ENCODE measurements around the gene ZNF853.

The ZNF853 gene

DNA sequence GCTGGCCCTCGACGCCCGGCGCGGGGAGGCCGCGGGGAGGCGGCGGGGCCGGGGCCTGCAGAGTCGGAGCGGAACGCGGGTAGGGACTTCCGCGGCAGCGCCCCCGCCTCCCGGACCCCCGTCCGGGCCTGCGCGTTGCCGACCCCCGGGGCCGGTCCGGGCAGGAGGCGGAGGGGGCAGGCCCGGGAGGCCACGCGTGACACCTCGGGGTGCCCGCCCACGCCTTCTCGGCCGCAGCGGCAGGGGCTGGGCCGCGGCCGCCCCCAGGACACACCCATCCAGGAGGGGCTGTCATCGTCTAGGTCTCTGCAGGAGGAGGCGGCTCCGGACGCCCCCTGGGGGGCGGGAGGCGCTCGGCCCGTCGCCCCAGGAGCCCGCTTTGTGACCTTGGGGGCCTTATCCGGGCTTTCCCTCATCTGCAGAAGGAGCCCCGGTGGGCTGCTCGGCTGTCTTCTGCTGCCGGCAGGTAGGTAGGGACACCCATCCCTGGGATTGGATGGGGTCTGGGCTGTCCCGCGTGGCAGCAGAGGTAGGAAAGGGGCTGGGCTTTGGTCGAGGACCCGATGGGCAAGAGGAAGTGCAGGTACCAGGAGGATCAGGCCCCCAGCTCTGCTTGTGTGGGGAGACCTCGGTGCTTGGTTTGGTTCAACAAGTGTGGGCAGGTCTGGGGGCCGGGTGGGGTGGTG, 22.3 kb downstream of the ZNF853 start:
- peak; percentile 18 for DNase-seq

DNA sequence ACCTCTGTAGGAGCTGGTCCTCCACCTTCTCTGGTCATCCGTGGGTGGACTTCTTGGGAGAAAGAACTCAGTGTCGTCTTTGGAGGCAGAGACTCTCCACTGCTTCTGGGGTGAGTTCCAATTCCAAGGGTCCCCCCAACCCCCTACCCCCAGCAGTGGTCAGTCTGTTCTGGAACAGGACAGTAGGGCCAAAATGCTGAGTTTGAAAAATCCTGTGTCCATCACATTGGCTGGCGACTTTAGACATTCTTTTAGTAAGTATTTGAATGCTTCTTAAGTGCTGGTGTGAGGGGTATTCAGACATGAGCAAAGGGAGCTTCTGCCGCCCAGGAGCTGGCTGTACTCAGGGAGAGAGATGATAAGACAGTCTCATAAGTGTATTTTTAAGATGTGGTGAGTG, 23.6 kb downstream of the ZNF853 start:
- no peak for DNase-seq

DNA sequence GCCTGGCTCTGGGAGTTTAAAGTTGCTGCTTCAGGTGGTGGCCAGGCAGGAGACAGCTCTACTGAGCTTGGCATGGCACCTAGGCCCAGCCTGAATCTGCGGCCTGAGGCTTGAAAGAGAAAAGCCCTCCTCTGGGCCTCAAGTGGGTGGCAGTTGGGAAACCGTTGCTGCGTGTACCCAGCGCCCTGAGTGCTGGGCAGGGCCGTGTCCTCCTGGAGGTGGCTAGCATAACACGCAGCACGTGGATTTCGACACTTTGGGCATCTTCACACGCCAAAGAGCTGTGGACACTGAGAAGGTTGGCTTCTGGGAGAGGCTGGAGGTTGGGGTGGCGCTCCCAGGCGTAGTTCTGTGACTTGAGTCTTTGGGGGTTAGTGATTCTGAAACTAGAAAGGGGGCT, 24.2 kb downstream of the ZNF853 start:
- no peak for DNase-seq

DNA sequence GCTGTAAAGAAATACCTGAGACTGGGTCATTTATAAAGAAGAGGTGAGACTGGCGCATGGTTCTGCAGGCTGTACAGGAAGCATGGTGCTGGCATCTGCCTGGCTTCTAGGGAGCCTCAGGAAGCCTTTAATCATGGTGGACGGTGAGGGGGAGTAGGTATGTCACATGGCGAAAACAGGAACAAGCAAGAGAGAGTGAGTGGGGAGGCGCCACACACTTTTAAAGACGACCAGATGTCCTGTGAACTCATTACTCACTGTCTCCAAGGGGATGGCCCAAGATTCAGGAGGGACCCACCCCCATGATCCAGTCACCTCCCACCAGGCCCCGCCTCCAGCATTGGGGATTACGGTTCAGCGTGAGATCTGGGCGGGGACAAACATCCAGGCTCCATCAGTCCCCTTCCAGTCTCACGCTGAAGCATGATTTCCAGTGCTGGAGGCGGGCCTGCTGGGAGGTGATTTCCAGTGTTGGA, 24.9 kb downstream of the ZNF853 start:
- DNase-seq = no peak

DNA sequence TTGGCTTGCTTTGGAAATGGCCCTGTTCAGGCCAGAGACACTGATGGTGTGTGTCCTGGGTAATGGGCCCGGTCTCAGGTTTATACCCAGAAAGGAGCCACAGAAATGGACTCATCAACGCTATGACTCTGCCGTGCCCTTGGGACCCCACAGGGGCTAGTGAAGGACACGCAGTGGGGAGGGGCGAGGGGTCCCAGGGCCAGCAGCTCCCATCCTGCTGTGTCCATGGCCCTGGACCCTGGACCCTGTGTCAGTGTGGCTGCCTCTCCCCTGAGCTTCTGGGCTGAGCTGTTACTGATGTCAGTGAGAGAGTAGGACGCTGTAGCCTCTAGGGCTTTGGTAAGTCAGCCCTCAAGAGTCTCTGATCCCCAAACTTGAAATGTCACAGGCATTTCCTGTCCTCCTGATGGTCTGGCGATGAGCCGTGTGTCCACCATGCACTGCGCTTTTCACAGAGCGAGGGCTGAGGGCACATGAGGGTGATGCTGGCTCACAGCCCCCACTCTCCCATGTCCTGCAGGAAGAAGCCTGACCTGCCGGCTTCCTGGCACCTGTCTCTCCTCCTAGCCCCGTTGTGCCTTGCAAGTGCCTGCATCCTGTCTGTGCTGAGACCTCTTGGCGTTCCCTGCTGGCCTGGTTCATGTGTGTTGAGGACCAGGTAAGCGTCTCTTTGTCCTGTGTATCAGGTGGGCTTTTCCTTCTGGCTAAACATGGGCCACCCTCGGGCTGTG, 26.1 kb downstream of the ZNF853 start:
- no peak for DNase-seq

DNA sequence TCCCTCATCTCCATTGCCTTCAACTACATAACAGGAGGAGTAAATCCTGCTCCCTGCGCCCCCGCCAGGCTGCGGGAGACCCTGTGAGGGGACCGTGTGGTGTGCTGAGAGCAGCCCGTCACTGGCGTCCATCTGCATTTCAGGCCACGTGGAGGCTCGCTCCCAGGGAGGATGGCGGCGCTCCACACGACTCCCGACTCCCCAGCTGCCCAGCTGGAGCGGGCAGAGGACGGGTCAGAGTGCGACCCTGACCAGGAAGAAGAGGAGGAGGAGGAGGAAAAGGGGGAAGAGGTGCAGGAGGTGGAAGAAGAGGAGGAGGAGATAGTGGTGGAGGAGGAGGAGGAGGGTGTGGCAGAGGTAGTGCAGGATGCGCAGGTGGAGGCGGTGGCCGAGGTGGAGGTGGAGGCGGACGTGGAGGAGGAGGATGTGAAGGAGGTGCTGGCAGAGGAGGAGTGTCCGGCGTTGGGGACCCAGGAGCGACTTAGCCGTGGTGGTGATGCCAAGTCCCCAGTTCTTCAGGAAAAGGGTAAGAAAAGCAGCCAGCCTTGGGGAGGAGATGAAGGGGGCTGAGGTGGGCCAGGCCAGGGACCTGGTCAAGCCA, 26.9 kb downstream of the ZNF853 start:
- no peak for DNase-seq

DNA sequence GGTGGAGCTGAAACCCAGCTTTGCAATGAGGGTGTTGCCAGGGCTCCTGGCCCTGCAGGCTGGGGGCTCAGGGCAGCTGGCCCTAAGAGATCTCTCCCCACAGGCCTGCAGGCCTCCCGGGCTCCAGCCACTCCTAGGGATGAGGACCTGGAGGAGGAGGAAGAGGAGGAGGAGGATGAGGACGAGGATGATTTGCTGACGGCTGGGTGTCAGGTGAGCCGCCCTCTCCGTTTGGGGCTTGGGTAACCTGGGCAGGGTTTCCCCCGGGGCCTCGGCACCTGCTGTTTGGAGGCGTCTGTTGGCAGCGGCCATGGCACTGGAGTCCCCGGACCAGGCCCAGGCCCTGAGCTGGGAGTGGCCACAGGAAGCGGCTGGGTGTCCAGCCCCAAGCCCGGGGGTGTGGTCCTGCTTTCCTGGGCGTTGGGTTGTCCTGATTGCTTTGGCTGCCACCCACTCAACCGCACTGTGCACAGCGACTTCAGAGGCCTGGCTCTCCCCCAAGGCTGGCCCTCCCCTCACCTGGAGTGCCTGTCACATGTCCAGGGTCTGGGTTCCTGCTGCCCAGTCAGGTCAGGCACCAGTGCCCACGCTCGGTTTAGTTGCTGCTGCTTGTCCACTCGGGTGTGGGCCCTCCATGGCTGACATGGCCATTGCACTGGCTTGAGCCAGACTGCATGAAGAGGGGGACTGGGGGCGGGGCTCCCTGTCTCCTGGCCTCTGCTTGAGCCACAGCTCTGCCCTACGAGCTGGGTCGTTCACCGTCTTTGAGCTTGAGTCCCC, 27.6 kb downstream of the ZNF853 start:
- no peak for DNase-seq

DNA sequence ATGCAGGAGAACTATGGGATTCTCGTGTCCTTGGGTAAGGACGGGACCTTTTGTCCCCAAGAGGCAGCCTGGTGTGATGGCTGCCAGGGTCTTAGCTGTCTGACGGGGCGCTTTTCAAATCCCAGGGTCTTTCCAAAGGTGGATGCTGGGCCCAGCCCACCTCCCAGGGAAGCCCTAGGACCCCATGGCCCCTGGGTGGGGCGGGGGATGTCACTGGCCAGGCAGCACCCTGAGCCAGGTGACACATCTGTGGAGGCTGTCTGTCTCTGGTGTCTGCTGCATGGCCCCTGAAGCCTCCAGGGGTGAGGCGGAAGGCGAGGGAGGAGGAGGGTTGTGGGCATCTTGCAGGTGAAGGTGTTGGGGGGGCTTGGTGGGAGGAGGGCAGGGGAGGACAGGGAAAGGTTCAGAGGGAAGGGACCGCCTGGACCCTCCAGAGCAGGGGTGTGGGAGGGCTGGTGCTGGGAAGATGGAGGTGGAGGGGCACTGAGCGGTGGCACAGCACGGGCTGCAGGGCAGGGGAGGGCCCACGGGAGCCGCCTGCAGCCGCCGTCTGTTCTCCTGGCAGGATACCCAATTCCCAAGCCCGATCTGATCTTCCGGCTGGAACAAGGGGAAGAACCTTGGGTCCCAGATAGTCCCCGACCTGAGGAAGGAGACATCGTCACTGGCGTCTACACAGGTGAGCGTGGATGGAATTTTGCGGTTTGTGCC, 28.7 kb downstream of the ZNF853 start:
- DNase-seq = no peak

DNA sequence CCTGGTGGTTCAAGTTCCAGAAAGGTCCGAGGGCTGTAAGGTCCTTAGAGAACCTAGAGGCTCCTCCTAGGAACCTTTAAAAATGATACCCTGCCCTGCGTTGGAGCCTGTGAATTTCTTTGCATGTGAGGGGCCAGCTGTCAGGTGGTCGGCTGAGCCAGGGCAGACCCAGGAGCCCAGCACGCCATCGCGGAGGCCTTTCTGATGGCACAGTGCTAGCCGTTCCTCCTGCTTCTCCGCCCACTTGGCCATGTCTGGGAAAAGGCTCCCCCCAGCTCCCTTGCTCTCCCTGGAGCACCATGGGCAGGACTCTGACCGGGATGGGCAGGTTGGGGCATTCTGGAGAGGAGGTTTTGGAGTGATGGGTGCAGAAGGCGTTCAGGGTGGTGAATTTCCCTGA, 29.3 kb downstream of the ZNF853 start:
- DNase-seq = no peak

DNA sequence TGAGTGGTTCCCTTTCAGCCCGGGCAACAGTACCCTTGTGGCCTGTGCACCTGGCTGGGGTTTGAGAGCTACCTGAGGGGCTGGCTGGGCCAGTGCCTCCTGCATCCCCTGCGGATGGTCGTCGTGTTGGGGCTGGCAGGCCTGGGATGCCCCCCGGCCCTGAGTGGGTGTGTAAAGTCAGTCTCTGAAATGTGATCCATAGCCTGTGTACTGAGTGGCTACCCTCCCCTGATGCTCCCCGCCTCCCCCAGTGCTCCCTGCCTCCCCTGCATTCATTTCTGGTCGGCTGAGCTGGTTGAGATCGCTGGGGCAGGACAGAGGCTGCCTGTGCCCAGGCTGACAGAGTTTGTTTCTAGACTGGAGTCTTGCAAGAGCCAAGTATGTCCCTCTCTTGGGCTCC, 31.1 kb downstream of the ZNF853 start:
- DNase-seq = no peak

DNA sequence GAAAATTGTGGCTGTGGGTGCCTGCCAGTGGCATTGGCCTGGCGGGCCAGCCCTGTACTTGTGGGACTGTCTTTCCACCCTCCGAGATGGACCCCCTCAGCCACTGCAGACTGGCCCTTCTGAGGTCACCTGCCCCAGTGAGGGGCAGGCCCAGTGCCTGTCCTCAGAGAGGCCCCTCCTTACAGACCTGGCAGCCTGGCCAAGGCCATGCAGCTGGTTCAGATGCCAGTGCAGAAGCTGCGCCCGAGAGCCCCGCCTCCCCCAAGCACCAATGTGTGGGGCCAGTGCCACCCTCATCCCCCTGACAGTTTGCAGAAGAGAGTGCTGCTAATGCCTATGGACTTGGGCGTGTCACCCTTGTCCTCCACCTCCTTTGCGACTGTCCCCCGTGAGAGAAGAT, 31.7 kb downstream of the ZNF853 start:
- no peak for DNase-seq

DNA sequence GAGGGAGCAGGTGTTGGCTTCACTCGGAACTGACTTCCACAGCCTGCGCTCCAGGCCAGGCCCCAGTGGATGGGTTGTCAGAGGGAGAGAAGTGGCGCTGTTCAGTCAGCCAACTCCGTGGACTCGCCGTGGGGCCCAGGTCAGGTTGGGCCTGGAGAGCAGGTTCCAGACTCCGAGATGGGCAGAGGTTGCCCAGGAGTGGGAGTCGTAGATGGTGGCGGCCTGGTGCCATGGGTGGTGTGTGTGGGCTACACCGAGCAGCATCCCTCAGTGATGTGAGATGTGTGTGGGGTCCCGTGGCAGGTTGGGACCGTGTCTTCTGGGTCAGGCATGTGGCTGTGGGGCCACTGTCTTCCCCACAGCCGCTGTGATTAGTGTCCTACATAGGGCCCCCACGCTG, 32.1 kb downstream of the ZNF853 start:
- DNase-seq = no peak

DNA sequence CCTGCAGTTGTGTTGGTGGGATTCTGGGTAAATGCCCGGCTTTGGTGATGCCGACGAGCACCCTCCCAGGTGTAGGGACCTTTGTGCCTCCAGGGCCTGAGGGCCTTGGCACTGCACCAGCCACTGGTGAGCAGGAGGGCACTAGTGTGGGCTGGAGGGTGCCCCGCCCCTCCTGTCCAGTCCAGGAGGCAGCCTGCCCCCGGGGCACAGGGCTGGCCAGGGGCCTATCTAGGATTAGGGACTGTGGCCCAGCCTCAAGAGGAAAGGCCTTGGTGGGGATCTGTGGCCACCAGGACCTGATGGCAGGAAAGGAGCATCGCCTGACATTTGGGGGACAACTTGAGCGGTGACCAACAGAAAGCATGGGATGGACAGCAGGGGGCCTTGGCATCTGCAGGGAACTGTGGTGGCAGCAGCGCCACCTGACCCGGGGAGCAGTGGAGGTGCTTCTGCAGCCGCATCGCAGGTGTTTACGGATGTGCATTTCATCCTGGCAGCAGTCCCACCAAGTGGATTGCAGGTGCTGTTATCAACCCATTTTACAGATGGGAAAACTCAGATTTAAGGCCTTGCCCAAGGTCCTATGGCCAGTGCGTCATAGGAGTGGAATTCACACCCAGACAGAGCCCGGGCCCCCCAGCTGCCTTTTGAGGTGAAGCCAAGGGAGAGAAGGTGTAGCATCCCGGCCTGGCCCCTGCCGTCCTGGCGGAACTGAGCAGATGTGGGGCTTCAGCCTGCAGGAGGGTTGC, 32.8 kb downstream of the ZNF853 start:
- DNase-seq = no peak

DNA sequence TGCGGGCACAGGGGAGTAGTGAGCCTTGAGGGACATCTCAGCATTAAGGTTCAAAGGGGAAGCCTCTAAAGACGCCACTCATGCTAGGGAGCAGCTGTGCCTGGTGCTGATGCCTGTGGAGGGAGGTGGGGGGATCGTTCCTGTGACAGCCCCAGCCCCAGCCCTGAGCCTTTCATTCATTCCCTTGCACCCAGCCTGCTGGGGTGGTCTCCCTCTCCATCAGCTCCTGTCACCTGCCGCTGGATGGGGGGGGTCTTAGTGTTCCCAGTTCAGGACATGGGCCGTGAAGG, 33.4 kb downstream of the ZNF853 start:
- no peak for DNase-seq

DNA sequence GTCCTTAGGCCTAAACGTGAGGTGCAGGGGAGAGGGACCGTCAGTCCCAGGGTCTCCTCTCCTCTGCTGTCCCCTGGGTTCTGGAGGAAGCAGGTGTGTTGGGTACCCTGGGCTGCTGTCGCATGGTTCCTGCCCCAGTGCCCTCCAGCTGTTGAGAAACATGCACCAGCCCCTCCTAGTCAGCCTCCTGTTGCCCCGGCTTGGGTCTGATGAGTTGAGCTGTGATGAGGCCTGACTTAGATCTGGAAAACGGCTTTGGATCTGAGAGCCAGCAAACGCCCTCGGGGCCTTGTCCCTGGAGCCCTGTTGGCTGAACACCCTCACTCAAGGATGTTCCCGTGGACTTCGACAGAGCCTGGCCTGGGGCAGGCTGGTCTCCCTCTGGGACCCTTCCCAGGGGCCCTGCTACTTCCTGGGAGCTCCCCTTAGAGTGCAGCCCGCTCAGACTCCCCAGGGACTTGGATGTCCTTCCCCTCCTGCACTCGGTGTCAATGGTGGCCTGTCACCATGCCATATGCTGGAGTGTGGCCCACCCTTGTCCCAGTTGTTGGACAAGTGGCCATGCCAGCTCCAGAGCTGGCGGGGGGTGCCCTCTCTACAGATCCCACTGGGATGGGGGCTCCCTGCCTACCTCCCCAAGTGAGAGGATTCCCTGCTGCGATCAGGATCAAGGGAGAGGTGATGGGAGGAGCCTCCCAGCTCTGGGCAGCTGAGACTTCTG, 34.0 kb downstream of the ZNF853 start:
- no peak for DNase-seq

DNA sequence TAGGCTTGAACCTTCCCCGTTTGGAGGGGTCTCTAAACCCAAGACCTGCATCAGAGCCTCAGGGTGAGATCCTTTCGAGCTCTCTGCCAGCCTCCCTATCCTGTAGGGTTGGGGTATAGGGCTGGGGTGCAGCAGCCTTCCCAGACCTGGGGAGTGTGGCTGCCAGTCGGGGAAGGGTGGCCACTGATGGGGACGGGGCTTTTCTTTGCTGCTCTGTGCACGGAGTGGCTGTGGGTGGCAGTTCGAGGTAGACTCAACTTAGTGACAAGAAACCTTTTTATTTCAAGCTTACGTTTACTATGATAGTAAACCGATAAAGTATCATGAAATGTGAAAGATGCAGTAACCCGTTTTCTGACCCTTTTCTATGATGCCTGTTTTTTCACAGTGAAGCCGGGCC, 34.7 kb downstream of the ZNF853 start:
- DNase-seq = no peak

DNA sequence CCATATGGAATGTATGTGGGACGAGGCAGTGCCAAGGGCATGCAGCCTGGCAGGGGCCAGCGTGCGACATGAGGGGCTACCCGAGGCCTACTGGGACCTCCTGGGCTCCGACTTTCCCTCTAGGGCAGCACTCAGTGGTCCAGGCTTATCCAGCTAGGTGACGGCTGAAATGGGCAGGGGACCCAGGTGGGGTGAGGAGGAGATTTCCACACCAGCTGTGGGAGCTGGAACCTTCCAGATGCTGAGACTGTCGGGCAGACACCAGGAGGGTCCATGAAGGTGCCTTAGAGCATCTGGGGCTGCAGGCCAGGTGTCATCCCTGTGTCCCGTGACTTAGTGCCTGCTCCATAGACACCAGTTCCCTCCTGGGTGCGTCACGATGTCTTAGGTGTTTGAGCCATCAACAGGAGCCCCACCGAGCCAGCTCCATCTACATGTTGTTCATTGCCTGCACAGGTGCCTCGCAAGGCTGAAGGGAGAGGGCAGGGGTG, 35.2 kb downstream of the ZNF853 start:
- DNase-seq = no peak

DNA sequence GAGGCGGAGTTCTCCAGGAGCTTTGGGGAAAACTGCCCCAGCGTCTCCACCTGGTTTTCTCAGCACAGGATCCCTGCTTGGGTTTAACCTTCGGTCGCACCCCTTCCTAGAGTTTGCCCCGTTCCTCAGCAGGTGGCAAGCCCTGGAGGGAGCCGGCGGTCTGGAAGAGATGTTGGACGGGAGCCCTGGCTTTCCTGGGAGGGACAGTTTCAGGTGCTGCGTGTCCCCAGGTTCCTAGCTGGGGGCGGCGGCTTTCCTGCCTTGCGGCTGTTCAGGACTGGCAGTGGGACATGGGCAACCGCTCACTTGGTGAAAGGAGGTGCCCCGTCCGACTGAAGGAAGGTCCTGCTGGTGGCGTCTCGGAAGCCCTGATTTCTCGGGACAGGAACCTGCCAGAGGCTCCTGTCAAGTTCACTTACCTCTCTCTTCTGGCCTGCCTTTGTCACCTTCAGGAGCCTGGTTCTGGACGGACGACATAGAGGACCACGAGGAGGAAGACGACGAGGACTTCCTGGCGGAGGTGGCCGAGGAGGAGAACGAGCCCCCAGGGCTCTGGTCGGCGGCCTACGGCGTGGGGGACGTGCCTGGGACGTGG, 36.5 kb downstream of the ZNF853 start:
- no peak for DNase-seq

DNA sequence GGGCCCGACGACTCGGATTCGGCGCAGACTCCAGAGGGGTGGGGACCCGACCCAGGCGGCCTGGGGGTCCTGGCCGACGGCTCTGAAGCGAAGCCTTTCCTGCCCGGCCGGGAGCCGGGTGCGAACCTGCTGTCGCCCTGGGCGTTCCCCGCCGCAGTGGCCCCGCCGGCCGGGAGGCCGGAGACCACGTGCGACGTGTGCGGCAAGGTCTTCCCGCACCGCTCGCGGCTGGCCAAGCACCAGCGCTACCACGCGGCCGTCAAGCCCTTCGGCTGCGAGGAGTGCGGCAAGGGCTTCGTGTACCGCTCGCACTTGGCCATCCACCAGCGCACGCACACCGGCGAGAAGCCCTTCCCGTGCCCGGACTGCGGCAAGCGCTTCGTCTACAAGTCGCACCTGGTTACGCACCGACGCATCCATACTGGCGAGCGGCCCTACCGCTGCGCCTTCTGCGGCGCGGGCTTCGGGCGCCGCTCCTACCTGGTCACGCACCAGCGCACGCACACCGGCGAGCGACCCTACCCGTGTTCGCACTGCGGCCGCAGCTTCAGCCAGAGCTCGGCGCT, 37.1 kb downstream of the ZNF853 start:
- no peak for DNase-seq
